ENCODE results near the gene PXDC1. TPM values are rescaled to one million over a fixed set of nuclear protein-coding genes. Genes with fewer than 3 reads are reported as not detected.
"Not testable (repeated sequence)": the region's sequence is repeated elsewhere in the genome, so short reads cannot be mapped to it uniquely, and the experiment has no call there.

PXDC1 gene
- polyA plus RNA-seq, 2 donors = 10.0 to 13.1 TPM

DNA sequence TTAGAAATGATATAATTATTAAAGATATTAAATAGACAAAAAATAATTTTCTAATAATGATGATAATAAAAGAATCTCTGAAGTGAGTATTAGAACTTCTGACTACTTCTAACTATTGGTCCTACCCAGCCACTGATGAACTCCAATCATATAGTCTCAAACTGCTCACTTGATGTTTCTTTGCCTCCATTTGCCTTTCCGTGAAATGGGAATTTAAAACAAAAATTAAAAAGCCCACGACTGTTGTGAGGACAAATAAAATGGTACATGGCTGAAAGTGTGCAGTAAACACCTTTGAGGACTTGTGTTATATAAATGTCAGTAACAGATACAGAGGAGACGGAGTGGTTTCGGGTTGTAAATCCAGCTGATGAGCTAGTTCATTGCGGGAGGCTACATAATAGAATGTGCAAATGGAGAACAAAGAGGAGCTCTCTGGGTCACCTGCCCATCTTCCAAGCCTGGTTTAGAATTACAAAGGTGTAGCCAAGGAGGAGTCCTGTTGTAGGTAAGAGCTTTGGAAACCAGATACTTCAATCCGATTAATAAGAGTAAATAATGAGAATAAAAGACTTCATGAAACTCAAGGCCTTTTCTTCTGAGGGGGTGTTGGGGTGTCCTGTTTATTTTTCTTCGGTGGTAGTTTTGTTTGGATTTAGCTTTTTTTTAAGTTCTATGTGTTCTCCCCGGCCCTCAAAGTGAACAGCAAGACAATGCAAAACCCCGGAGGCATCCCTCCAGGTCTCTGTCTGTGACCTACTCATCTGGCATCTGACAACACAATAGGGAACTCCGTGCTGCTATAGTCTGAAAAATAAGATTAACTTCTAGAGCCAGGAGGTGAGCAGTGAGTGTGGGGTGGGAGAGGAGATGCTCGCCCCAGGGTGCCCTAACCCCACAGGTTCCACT is 4.4 kb upstream of the PXDC1 start:
- H3K36me3 ChIP-seq (ENCODE audit: control insufficient read depth in 2 of 2, insufficient read depth in 2 of 2, low read length in 1 of 2) = no peaks in the 10 kb centered on the region

DNA sequence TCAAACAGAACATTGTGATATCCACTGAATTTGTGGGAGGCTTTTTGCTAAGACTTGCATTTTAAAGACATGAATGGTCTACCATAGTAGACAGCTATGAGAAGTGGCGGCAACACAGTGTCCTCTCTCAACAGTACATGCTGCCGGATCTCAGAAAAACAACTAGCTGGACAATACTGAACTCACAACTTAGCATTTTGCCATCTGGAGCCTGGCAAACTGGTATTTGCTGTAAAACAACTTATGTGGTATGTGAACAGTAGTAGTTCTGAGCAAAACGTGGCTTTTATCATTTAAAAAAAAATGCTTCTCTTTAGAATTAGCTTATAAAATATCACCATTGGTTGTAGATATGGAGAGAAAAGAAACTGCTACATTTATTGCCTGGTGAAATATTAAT is 3.3 kb upstream of the PXDC1 start:
- no peaks in the 10 kb centered on the region for H3K9me3 ChIP-seq (ENCODE audit: control insufficient read depth in 2 of 2, insufficient read depth in 1 of 2, low read depth in 1 of 2, low read length in 1 of 2)
- no peak overlapping the region for H3K27ac ChIP-seq (ENCODE audit: low read depth in 2 of 2, low read length in 1 of 2)
- 78 to 80% methylated on average over 3 of the region's 3 CpGs for WGBS, 2 donors
- no peaks in the 10 kb centered on the region for H3K36me3 ChIP-seq (ENCODE audit: control insufficient read depth in 2 of 2, insufficient read depth in 2 of 2, low read length in 1 of 2)
- no peaks in the 10 kb centered on the region for H3K27me3 ChIP-seq (ENCODE audit: control insufficient read depth in 1 of 2, insufficient read depth in 2 of 2, low read length in 2 of 2)
- no peak overlapping the region for H3K4me3 ChIP-seq (ENCODE audit: low read depth in 1 of 2, low read length in 2 of 2)
- H3K4me1 ChIP-seq (ENCODE audit: control insufficient read depth in 2 of 2, insufficient read depth in 2 of 2, low read length in 1 of 2) = no peaks in the 10 kb centered on the region

More for the DNA sequence above, 4.4 kb upstream of the PXDC1 start:
- Histone ChIP-seq H3K27ac (ENCODE audit: low read depth in 2 of 2, low read length in 1 of 2) (no peak overlapping the region), H3K27me3 (ENCODE audit: control insufficient read depth in 1 of 2, insufficient read depth in 2 of 2, low read length in 2 of 2) (no peaks in the 10 kb centered on the region), H3K4me3 (ENCODE audit: low read depth in 1 of 2, low read length in 2 of 2) (no peak overlapping the region), H3K9me3 (ENCODE audit: control insufficient read depth in 2 of 2, insufficient read depth in 1 of 2, low read depth in 1 of 2, low read length in 1 of 2) (no peaks in the 10 kb centered on the region), H3K4me1 (ENCODE audit: control insufficient read depth in 2 of 2, insufficient read depth in 2 of 2, low read length in 1 of 2) (no peaks in the 10 kb centered on the region)
- 56 to 62% methylated on average over 11 of the region's 11 CpGs for WGBS, 2 donors

DNA sequence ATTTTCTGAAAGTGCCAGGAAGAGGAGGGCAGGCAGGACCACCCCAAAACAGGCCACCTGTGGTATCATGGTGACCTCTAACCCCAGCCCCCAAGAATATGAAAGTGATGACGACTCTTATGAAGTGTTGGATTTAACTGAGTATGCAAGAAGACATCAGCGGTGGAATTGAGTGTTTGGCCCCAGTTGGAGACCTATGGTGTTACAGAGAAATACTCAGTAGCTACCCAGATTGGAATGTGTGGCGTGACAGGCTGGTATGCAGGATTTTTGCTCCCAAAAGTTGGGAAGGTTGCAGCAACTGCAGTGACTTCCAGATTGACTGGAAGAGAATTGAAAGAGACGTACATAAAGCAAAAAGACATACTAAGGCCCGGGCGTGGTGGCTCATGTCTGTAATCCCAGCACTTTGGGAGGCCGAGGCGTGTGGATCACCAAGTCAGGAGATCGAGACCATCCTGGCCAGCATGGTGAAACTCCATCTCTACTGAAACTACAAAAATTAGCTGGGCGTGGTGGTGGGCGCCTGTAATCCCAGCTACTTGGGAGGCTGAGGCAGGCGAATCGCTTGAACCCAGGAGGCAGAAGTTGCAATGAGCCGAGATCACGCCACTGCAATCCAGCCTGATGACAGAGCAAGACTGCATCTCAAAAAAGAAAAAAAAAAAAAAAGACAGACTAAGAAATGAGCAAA is 2.7 kb upstream of the PXDC1 start:
- H3K27ac ChIP-seq (ENCODE audit: low read depth in 2 of 2, low read length in 1 of 2); H3K4me3 ChIP-seq (ENCODE audit: low read depth in 1 of 2, low read length in 2 of 2); H3K36me3 ChIP-seq (ENCODE audit: control insufficient read depth in 2 of 2, insufficient read depth in 2 of 2, low read length in 1 of 2); H3K4me1 ChIP-seq (ENCODE audit: control insufficient read depth in 2 of 2, insufficient read depth in 2 of 2, low read length in 1 of 2); H3K27me3 ChIP-seq (ENCODE audit: control insufficient read depth in 1 of 2, insufficient read depth in 2 of 2, low read length in 2 of 2); H3K9me3 ChIP-seq (ENCODE audit: control insufficient read depth in 2 of 2, insufficient read depth in 1 of 2, low read depth in 1 of 2, low read length in 1 of 2): not testable (repeated sequence)
- 95% methylated on average over 15 of the region's 15 CpGs for WGBS, 2 donors

DNA sequence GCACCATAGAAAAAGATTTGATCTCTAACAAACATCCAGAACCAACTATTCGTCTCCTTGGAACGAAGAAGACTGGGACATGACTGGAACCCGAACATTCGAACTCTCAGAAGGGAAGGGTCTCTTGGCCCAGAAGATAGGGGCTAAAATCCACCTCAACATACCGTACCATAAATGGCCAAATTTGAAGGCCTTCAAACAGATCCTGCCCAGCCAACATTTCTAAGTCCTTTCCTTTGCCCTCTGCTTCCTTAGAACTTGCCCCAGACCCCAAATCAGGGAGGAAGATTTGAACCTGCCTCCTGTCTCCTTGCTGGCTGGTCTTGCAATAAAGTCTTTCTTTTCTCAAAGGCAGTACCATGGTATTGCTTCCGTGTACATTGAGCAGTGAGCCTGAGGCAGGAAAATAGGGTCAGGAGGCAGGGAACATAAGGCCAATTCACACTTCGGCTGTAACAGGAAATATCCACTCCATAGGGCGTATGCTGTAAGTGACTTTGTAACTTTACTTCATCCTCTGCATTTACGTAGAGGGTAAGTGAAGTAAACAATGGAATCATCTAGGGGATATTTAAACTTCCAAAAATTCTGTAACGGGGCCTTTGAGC is 1.8 kb upstream of the PXDC1 start:
- WGBS, 2 donors = 76 to 83% methylated on average over 10 of the region's 10 CpGs
- no peak overlapping the region for H3K27ac ChIP-seq (ENCODE audit: low read depth in 2 of 2, low read length in 1 of 2)

DNA sequence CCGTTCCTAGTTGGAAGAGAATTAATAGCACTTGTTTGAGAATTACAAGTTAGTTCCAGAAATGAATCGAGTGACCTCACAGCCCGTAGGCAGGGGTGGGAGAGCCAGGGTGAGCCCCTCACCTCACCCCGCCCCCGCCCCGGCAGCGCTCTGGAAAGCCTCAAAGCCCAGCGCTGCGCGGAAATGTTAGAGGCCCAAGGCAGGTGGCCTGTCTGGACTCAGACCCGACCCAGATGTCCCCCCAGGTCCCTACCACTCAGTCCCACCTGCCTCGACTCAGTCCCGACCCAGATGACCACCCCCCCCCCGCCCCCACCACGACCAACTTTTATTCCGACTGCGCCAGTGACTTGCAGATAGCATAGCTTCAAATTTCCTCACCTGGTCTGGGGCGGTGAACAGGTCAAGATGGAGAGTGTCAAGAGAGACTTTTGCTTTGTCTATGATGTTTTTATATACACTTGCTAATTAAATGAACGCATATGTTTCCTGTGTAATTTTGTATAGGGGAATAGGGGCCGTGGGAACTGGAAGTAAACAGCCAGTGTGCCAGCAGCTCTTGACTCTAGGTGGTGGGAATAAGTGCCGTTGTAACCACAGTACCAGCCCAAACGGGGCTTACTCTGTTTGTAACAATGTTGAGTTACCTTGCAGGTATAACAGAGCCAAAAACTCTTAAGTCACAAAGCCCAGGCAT is 1.2 kb upstream of the PXDC1 start:
- no peaks in the 10 kb centered on the region for H3K27me3 ChIP-seq (ENCODE audit: control insufficient read depth in 1 of 2, insufficient read depth in 2 of 2, low read length in 2 of 2)

More for the DNA sequence above, 1.8 kb upstream of the PXDC1 start:
- H3K36me3 ChIP-seq (ENCODE audit: control insufficient read depth in 2 of 2, insufficient read depth in 2 of 2, low read length in 1 of 2) = no peaks in the 10 kb centered on the region
- no peaks in the 10 kb centered on the region for H3K9me3 ChIP-seq (ENCODE audit: control insufficient read depth in 2 of 2, insufficient read depth in 1 of 2, low read depth in 1 of 2, low read length in 1 of 2)
- H3K4me1 ChIP-seq (ENCODE audit: control insufficient read depth in 2 of 2, insufficient read depth in 2 of 2, low read length in 1 of 2) = peaks cover 0 to 11% of the 10 kb centered on the region in 2 donors
- no peaks in the 10 kb centered on the region for H3K27me3 ChIP-seq (ENCODE audit: control insufficient read depth in 1 of 2, insufficient read depth in 2 of 2, low read length in 2 of 2)
- H3K4me3 ChIP-seq (ENCODE audit: low read depth in 1 of 2, low read length in 2 of 2) = no peak overlapping the region

DNA sequence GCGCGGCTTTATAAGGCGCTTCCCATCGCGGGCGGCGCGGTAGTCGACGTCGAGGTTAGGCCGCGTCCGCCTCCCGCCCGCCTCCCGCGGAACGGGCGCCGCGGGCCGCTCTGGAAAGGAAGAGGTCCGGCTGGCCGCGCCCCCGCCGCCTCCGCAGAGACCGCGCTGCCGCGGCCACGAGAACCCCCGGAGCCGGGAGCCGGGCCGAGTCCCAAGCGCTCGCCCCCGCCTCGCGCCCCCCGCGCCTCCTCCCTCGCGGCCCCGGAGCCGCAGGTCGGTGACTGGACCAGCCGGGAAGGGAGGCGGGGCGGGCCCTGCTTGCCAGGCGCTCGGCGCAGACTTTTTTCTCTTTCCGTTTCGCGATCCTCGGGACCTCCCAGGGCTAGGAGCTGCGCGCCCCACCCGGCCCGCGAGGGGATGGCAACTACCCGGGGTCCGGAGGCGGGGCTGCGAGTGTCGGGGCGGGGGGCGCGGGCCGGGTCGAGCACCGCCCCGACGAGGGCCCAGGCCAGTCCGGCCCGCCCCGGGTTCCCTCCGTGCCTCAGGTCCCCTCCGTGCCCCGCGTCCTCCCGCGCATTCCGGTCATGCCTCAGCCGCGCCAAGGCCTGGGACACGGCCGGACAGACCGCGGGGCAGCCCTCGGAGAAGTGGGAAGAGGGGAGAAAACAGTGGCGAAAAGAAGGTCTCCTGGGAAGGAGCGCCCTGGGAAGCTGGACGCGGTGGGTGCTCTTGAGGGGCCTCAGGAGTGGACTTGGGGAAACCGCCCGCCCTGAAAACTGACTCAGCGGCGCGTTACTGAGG is 417 bp upstream of the PXDC1 start:
- peak overlapping the region; percentile 62 to 72 for H3K4me3 ChIP-seq (ENCODE audit: low read depth in 1 of 2, low read length in 2 of 2)
- no peaks in the 10 kb centered on the region for H3K9me3 ChIP-seq (ENCODE audit: control insufficient read depth in 2 of 2, insufficient read depth in 1 of 2, low read depth in 1 of 2, low read length in 1 of 2)
- peaks cover 0 to 14% of the 10 kb centered on the region in 2 donors for H3K4me1 ChIP-seq (ENCODE audit: control insufficient read depth in 2 of 2, insufficient read depth in 2 of 2, low read length in 1 of 2)
- WGBS, 2 donors = 1 to 2% methylated on average over 78 to 104 of the region's 104 CpGs
- no peaks in the 10 kb centered on the region for H3K27me3 ChIP-seq (ENCODE audit: control insufficient read depth in 1 of 2, insufficient read depth in 2 of 2, low read length in 2 of 2)
- no peaks in the 10 kb centered on the region for H3K36me3 ChIP-seq (ENCODE audit: control insufficient read depth in 2 of 2, insufficient read depth in 2 of 2, low read length in 1 of 2)
- peak overlapping the region; percentile 86 to 88 for H3K27ac ChIP-seq (ENCODE audit: low read depth in 2 of 2, low read length in 1 of 2)

More for the DNA sequence above, 1.2 kb upstream of the PXDC1 start:
- Histone ChIP-seq H3K9me3 (ENCODE audit: control insufficient read depth in 2 of 2, insufficient read depth in 1 of 2, low read depth in 1 of 2, low read length in 1 of 2) (no peaks in the 10 kb centered on the region), H3K27ac (ENCODE audit: low read depth in 2 of 2, low read length in 1 of 2) (peak overlapping the region; percentile 86 to 88), H3K36me3 (ENCODE audit: control insufficient read depth in 2 of 2, insufficient read depth in 2 of 2, low read length in 1 of 2) (no peaks in the 10 kb centered on the region), H3K4me1 (ENCODE audit: control insufficient read depth in 2 of 2, insufficient read depth in 2 of 2, low read length in 1 of 2) (peaks cover 0 to 14% of the 10 kb centered on the region in 2 donors), H3K4me3 (ENCODE audit: low read depth in 1 of 2, low read length in 2 of 2) (peak overlapping the region; percentile 62 to 72)
- 25 to 26% methylated on average over 22 of the region's 22 CpGs for WGBS, 2 donors

DNA sequence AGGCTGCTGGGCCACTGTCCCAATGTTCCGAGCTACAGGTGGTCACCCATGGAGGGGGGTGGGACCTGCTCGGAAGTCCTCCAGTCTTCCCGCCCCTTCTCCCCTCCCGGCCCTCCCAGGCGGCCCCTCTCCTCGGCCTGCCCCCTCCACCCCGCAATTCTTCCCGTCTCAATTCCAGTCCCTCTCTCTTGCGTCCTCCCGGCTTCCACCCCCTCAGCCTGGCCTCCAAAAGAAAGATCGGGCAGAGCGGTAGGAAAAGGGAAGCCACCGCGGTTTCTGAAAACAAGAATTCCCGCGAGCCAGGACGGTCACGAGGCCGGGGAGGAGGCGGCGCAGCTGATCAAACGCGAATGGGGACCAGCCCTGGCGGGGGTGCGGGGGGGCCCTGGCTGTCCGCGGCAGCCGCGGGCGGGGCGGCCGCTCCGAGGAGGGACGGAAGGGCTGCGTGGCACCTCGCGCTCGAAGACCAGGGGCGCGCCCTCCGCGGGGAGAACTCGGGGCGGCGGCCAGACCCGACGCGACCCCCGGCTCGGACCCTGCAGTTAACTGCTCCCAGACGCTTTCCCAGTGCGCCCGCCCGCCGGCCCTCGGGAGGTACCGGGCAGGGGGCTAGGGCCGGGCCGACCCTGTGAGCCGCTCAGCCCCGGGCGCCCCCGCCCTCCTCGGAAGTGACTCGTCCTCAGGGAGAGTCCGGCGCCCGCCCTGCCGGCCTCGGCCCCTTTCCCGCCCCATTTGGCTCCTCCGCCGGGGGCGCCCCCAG is 1.0 kb downstream of the PXDC1 start:
- 1 to 2% methylated on average over 40 to 74 of the region's 74 CpGs for WGBS, 2 donors
- H3K4me3 ChIP-seq (ENCODE audit: low read depth in 1 of 2, low read length in 2 of 2) = peak overlapping the region; percentile 62 to 72
- H3K27me3 ChIP-seq (ENCODE audit: control insufficient read depth in 1 of 2, insufficient read depth in 2 of 2, low read length in 2 of 2) = no peaks in the 10 kb centered on the region
- no peaks in the 10 kb centered on the region for H3K9me3 ChIP-seq (ENCODE audit: control insufficient read depth in 2 of 2, insufficient read depth in 1 of 2, low read depth in 1 of 2, low read length in 1 of 2)
- peaks cover 0 to 3% of the 10 kb centered on the region in 2 donors for H3K36me3 ChIP-seq (ENCODE audit: control insufficient read depth in 2 of 2, insufficient read depth in 2 of 2, low read length in 1 of 2)
- H3K27ac ChIP-seq (ENCODE audit: low read depth in 2 of 2, low read length in 1 of 2) = peak overlapping the region; percentile 86 to 88
- H3K4me1 ChIP-seq (ENCODE audit: control insufficient read depth in 2 of 2, insufficient read depth in 2 of 2, low read length in 1 of 2) = peaks cover 0 to 17% of the 10 kb centered on the region in 2 donors

DNA sequence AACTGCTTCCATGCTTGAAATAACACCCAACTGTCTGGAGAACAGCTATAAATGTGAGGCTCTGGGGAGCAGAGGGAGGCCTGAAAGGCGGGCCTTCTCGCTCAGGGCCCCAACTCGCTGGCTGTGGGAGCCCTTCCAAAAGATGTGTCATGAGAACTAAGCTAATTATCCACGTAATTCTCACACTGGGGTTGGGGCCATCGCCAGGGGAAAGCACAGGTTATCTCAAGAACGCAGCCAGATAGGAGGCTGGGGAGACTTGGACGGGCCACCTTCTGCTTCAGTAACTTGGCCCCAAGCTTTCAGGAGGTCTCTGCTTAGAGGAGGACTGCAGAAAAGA is 1.6 kb downstream of the PXDC1 start:
- Histone ChIP-seq H3K4me3 (ENCODE audit: low read depth in 1 of 2, low read length in 2 of 2) (peak overlapping the region; percentile 62 to 72), H3K4me1 (ENCODE audit: control insufficient read depth in 2 of 2, insufficient read depth in 2 of 2, low read length in 1 of 2) (peaks cover 0 to 17% of the 10 kb centered on the region in 2 donors), H3K27ac (ENCODE audit: low read depth in 2 of 2, low read length in 1 of 2) (peak overlapping the region; percentile 86 to 88), H3K9me3 (ENCODE audit: control insufficient read depth in 2 of 2, insufficient read depth in 1 of 2, low read depth in 1 of 2, low read length in 1 of 2) (no peaks in the 10 kb centered on the region), H3K36me3 (ENCODE audit: control insufficient read depth in 2 of 2, insufficient read depth in 2 of 2, low read length in 1 of 2) (peaks cover 0 to 3% of the 10 kb centered on the region in 2 donors), H3K27me3 (ENCODE audit: control insufficient read depth in 1 of 2, insufficient read depth in 2 of 2, low read length in 2 of 2) (no peaks in the 10 kb centered on the region)
- WGBS, 2 donors = 14 to 20% methylated on average over 7 of the region's 7 CpGs
